Measurements from ENCODE around the gene NELFB.

NELFB gene

GRCh38 chr9:137319011-137319738 is 64.0 kb downstream of the NELFB start:
- TF ChIP-seq CTCF (IDR thresholded peaks at IDR 0.05), result no peak

- TF ChIP-seq CTCF (IDR thresholded peaks at IDR 0.05), result no peak
These were observed 64.8 kb downstream of the NELFB start for GRCh38 chr9:137319739-137320551.

- no peak for TF ChIP-seq CTCF (IDR thresholded peaks at IDR 0.05)
These were observed 65.6 kb downstream of the NELFB start for GRCh38 chr9:137320555-137321384.

- no peak for TF ChIP-seq CTCF (IDR thresholded peaks at IDR 0.05)
These were observed 66.7 kb downstream of the NELFB start for GRCh38 chr9:137321726-137322361.
